ENCODE results near the gene KCNIP1.

GRCh38 chr5:170470808-170471404, 32.9 kb upstream of the KCNIP1 start:
- TF ChIP-seq EP300 (IDR thresholded peaks at IDR 0.05; ENCODE audit: low read length) (no peak), ARHGAP35 (IDR thresholded peaks at IDR 0.05; ENCODE audit: partially characterized antibody) (no peak), TCF3 (CRISPR knock-in tag; IDR thresholded peaks at IDR 0.05) (no peak), SAP30 (IDR thresholded peaks at IDR 0.05; ENCODE audit: borderline replicate concordance, insufficient read depth, low read depth, low read length, poor library complexity, severe bottlenecking) (no peak), CHD2 (IDR thresholded peaks at IDR 0.05; ENCODE audit: low read depth, low read length) (no peak), CEBPZ (IDR thresholded peaks at IDR 0.05; ENCODE audit: borderline replicate concordance, low read depth, low read length) (no peak), POLR2A (conservative IDR thresholded peaks at IDR 0.05) (no peak), ZNF174 (CRISPR knock-in tag; IDR thresholded peaks at IDR 0.05) (no peak), CTCF (IDR thresholded peaks at IDR 0.05 in 2 of 3, conservative IDR thresholded peaks at IDR 0.05 in 1 of 3; ENCODE audit: insufficient read depth in 2 of 3, low read depth in 1 of 3, low read length in 3 of 3) (no peak), ATF1 (CRISPR knock-in tag; IDR thresholded peaks at IDR 0.05) (no peak), ATF1 (tag; IDR thresholded peaks at IDR 0.05) (no peak), CBX2 (IDR thresholded peaks at IDR 0.05; ENCODE audit: insufficient read depth, low read length, poor library complexity, severe bottlenecking) (no peak), MAX (CRISPR knock-in tag; IDR thresholded peaks at IDR 0.05) (no peak)
